H9 (cell line): ENCODE data around the gene CROCC2. TPM values are rescaled to one million over a fixed set of nuclear protein-coding genes. Genes with fewer than 3 reads are reported as not detected.

Experiments used
- DNase-seq: peaks from one replicate; pipeline ENCODE4 v3.0.0-alpha.2; 2017
- H2AFZ ChIP-seq: one replicate; pipeline ENCODE4 v1.6.1; 2013; ENCODE audit warnings: mild to moderate bottlenecking, low read length, control low read depth, moderate library complexity
- H2AK5ac ChIP-seq: 2 replicates; pipeline ENCODE4 v1.6.1; 2013; ENCODE audit warnings: low read length, control low read depth, mixed read lengths; ENCODE audit not compliant: insufficient read length
- H2BK120ac ChIP-seq: one replicate; pipeline ENCODE4 v1.6.1; 2013; ENCODE audit warnings: low read depth, mild to moderate bottlenecking, low read length, control low read depth, inconsistent platforms; ENCODE audit not compliant: poor library complexity, severe bottlenecking
- H2BK12ac ChIP-seq: 2 replicates; pipeline ENCODE4 v1.6.1; 2013; ENCODE audit warnings: low read length, control low read depth, mixed read lengths, low read depth; ENCODE audit not compliant: insufficient read length
- H2BK15ac ChIP-seq: 2 replicates; pipeline ENCODE4 v1.6.1; 2013; ENCODE audit warnings: low read depth, low read length, control low read depth
- H2BK20ac ChIP-seq: one replicate; pipeline ENCODE4 v1.6.1; 2013; ENCODE audit warnings: low read depth, mild to moderate bottlenecking, low read length, control low read depth, inconsistent platforms; ENCODE audit not compliant: poor library complexity, severe bottlenecking
- H2BK5ac ChIP-seq: 2 replicates; pipeline ENCODE4 v1.6.1; 2013; ENCODE audit warnings: low read length, control low read depth, mixed read lengths; ENCODE audit not compliant: insufficient read length
- H3K14ac ChIP-seq: 2 replicates; pipeline ENCODE4 v1.6.1; 2013; ENCODE audit warnings: low read length, control low read depth; ENCODE audit not compliant: insufficient read depth
- H3K18ac ChIP-seq: 2 replicates; pipeline ENCODE4 v1.6.1; 2013; ENCODE audit warnings: low read depth, mild to moderate bottlenecking, mixed read lengths, low read length, control low read depth; ENCODE audit not compliant: insufficient read length
- H3K23ac ChIP-seq: 2 replicates; pipeline ENCODE4 v1.6.1; 2013; ENCODE audit warnings: low read length, control low read depth, mixed read lengths, low read depth; ENCODE audit not compliant: insufficient read length
- H3K23me2 ChIP-seq: 2 replicates; pipeline ENCODE4 v1.6.1; 2013; ENCODE audit warnings: low read depth, mild to moderate bottlenecking, mixed read lengths, low read length, control low read depth; ENCODE audit not compliant: insufficient read length, poor library complexity, severe bottlenecking
- H3K27ac ChIP-seq: 2 replicates; pipeline ENCODE4 v1.5.1; 2013; ENCODE audit warnings: low read length, control low read depth, mixed read lengths, low read depth; ENCODE audit not compliant: insufficient read length
- H3K27me3 ChIP-seq: 2 replicates; pipeline ENCODE4 v1.6.1; 2013; ENCODE audit warnings: low read length, control low read depth, inconsistent platforms; ENCODE audit not compliant: insufficient read depth
- H3K4ac ChIP-seq: 2 replicates; pipeline ENCODE4 v1.6.1; 2013; ENCODE audit warnings: low read depth, mild to moderate bottlenecking, control low read depth, inconsistent platforms, low read length, moderate library complexity
- H3K4me1 ChIP-seq: 2 replicates; pipeline ENCODE4 v1.6.1; 2013; ENCODE audit warnings: low read length, control low read depth, inconsistent platforms; ENCODE audit not compliant: insufficient read depth
- H3K4me2 ChIP-seq: 2 replicates; pipeline ENCODE4 v1.6.1; 2013; ENCODE audit warnings: low read length, control low read depth, mixed read lengths; ENCODE audit not compliant: insufficient read length, insufficient read depth
- H3K56ac ChIP-seq: 2 replicates; pipeline ENCODE4 v1.6.1; 2013; ENCODE audit warnings: low read depth, mild to moderate bottlenecking, mixed read lengths, low read length, control low read depth; ENCODE audit not compliant: insufficient read length
- H3K79me1 ChIP-seq: 2 replicates; pipeline ENCODE4 v1.6.1; 2013; ENCODE audit warnings: low read depth, mild to moderate bottlenecking, moderate library complexity, low read length, control low read depth, inconsistent platforms; ENCODE audit not compliant: insufficient read depth, poor library complexity, severe bottlenecking
- H3K79me2 ChIP-seq: 2 replicates; pipeline ENCODE4 v1.6.1; 2013; ENCODE audit warnings: low read length, control low read depth, inconsistent platforms; ENCODE audit not compliant: insufficient read depth
- H3K9ac ChIP-seq: 2 replicates; pipeline ENCODE4 v1.6.1; 2013; ENCODE audit warnings: low read length, control low read depth, mixed read lengths; ENCODE audit not compliant: insufficient read length; ENCODE audit errors: extremely low read depth
- H3K9me3 ChIP-seq: one replicate; pipeline ENCODE4 v1.6.1; 2013; ENCODE audit warnings: low read depth, low read length, inconsistent platforms; ENCODE audit not compliant: control insufficient read depth
- H3T11ph ChIP-seq: one replicate; pipeline ENCODE4 v1.6.1; 2013; ENCODE audit warnings: mild to moderate bottlenecking, low read length, control low read depth, inconsistent platforms
- H4K20me1 ChIP-seq: one replicate; pipeline ENCODE4 v1.6.1; 2013; ENCODE audit not compliant: control insufficient read depth, insufficient read length, insufficient read depth
- H4K5ac ChIP-seq: 2 replicates; pipeline ENCODE4 v1.6.1; 2013; ENCODE audit warnings: low read depth, mild to moderate bottlenecking, mixed read lengths, low read length, control low read depth; ENCODE audit not compliant: insufficient read length
- H4K8ac ChIP-seq: replicated peaks from 2 replicates; pipeline ENCODE4 v1.6.1; 2013; ENCODE audit warnings: low read length, control low read depth, mixed read lengths, low read depth; ENCODE audit not compliant: insufficient read length
- H4K91ac ChIP-seq: 2 replicates; pipeline ENCODE4 v1.6.1; 2013; ENCODE audit warnings: low read depth, mild to moderate bottlenecking, moderate library complexity, mixed read lengths, low read length, control low read depth; ENCODE audit not compliant: insufficient read length
- H3K27ac Mint-ChIP-seq, 3 experiments: 2 replicates in 2 of 3; 3 replicates in 1 of 3; pipeline ENCODE4 v1.8.0; 2020 to 2021; ENCODE audit warnings: mixed read lengths in 3 of 3, mild to moderate bottlenecking in 1 of 3, moderate library complexity in 1 of 3
- H3K27me3 Mint-ChIP-seq: 2 replicates; pipeline ENCODE4 v1.8.0; 2021; ENCODE audit warnings: low read depth, mild to moderate bottlenecking, moderate library complexity, mixed read lengths
- H3K36me3 Mint-ChIP-seq, 3 experiments: 2 replicates in 2 of 3; 3 replicates in 1 of 3; pipeline ENCODE4 v1.8.0; 2020 to 2021; ENCODE audit warnings: low read depth in 3 of 3, mixed read lengths in 3 of 3; ENCODE audit not compliant: insufficient read depth in 1 of 3
- H3K4me1 Mint-ChIP-seq, 2 experiments: 2 replicates each; pipeline ENCODE4 v1.8.0; 2020; ENCODE audit warnings: mixed read lengths in 2 of 2
- H3K4me3 Mint-ChIP-seq, 2 experiments: 2 replicates in 1 of 2; 3 replicates in 1 of 2; pipeline ENCODE4 v1.8.0; 2020 to 2021; ENCODE audit warnings: mild to moderate bottlenecking in 2 of 2, mixed read lengths in 2 of 2, moderate library complexity in 1 of 2
- H3K9me3 Mint-ChIP-seq, 2 experiments: 2 replicates in 1 of 2; 3 replicates in 1 of 2; pipeline ENCODE4 v1.8.0; 2020; ENCODE audit warnings: mild to moderate bottlenecking in 2 of 2, mixed read lengths in 2 of 2, moderate library complexity in 1 of 2
- CTCF ChIP-seq: fragments of 200-600 bp; sonication (generic); conservative IDR thresholded peaks from 3 replicates; pipeline ENCODE4 v1.8.0; 2021; ENCODE audit warnings: antibody characterized with exemption, mild to moderate bottlenecking
- WGBS: extraction: QIAGEN DNeasy Blood & Tissue Kit; methylation state at CpG from one replicate; pipeline ENCODE4 v1.1.7; 2013; ENCODE audit warnings: missing lambda C conversion rate, low lambda C conversion rate, mixed read lengths; ENCODE audit not compliant: insufficient read length; ENCODE audit errors: extremely low coverage; 5-methylcytosine and 5-hydroxymethylcytosine counted together
- total RNA-seq: library from RNA; stranded (reverse); gene quantifications from 2 replicates; pipeline ENCODE4 v1.2.1, GENCODE V29; 2021

Gene CROCC2
- total RNA-seq, 1 experiment from 2014 or later: not detected

GRCh38 chr2:240878341-240878936 is 27.7 kb upstream of the CROCC2 start:
- Histone ChIP-seq H2BK15ac (no peak overlapping the region), H2BK12ac (no peak overlapping the region), H3K9ac (no peak overlapping the region), H4K8ac (no peak overlapping the region), H3K27ac (no peak overlapping the region), H3T11ph (no peak overlapping the region), H3K23me2 (no peaks in the 10 kb centered on the region), H3K4me2 (no peak overlapping the region), H4K91ac (no peak overlapping the region), H4K5ac (no peak overlapping the region), H3K14ac (no peak overlapping the region; the same call in 1 of the 2 replicates), H2BK20ac (no peak overlapping the region), H3K18ac (no peak overlapping the region), H3K4me1 (no peaks in the 10 kb centered on the region), H4K20me1 (no peaks in the 10 kb centered on the region), H3K79me1 (no peaks in the 10 kb centered on the region), H3K23ac (no peak overlapping the region), H3K27me3 (no peaks in the 10 kb centered on the region), H2BK5ac (no peak overlapping the region), H2AFZ (no peak overlapping the region), H2AK5ac (no peak overlapping the region), H3K4ac (no peak overlapping the region), H3K56ac (no peak overlapping the region), H3K9me3 (no peaks in the 10 kb centered on the region), H3K79me2 (no peaks in the 10 kb centered on the region), H2BK120ac (no peak overlapping the region)
- TF ChIP-seq CTCF: no peak
- Mint-ChIP-seq H3K36me3 (no peaks in the 10 kb centered on the region), H3K27me3 (no peaks in the 10 kb centered on the region), H3K27ac (no peak overlapping the region), H3K4me3 (no peak overlapping the region), H3K4me1 (peaks cover 0 to 3% of the 10 kb centered on the region in 2 experiments; a peak in 1 of 4 replicates), H3K9me3 (no peaks in the 10 kb centered on the region)
- WGBS: no CpG with 5 or more reads among the region's 18 CpGs
- DNase-seq: no peak
